GM21528 (cell line): Measurements from ENCODE around the gene MTG1.

Experiments used
- ATAC-seq: cut with Tn5 transposase; IDR thresholded peaks from one replicate; pipeline ENCODE4 v1.9.1; 2021; ENCODE audit warnings: mild to moderate bottlenecking, moderate library complexity; ENCODE audit not compliant: unreplicated experiment, low FRiP score

The MTG1 gene

GRCh38 chr10:133445751-133446708 is 52.1 kb downstream of the MTG1 start:
- ATAC-seq: no peak

- no peak for ATAC-seq
Observed at GRCh38 chr10:133446979-133447378, 53.0 kb downstream of the MTG1 start.

GRCh38 chr10:133448120-133448519 is 54.2 kb downstream of the MTG1 start:
- ATAC-seq: no peak

GRCh38 chr10:133451346-133451745 is 57.4 kb downstream of the MTG1 start:
- no peak for ATAC-seq

GRCh38 chr10:133452453-133452852 is 58.5 kb downstream of the MTG1 start:
- no peak for ATAC-seq

- ATAC-seq: no peak
Observed at GRCh38 chr10:133453516-133454203, 59.7 kb downstream of the MTG1 start, which contains the start of gene SCART1. Gene SCART1 (plus strand): TSS chr10:133453945. CDS start chr10:133453998, 53 bp downstream.

GRCh38 chr10:133454204-133454893 is 60.4 kb downstream of the MTG1 start:
- ATAC-seq: no peak

GRCh38 chr10:133455196-133455595 is 61.2 kb downstream of the MTG1 start:
- ATAC-seq: no peak

- no peak for ATAC-seq
Observed at GRCh38 chr10:133455611-133456031, 61.7 kb downstream of the MTG1 start.

- ATAC-seq: no peak
Observed at GRCh38 chr10:133456041-133456951, 62.3 kb downstream of the MTG1 start.

GRCh38 chr10:133457100-133457841 is 63.3 kb downstream of the MTG1 start:
- ATAC-seq: no peak

- no peak for ATAC-seq
Observed at GRCh38 chr10:133458021-133458709, 64.2 kb downstream of the MTG1 start.

- ATAC-seq: no peak
Observed at GRCh38 chr10:133458710-133459453, 64.9 kb downstream of the MTG1 start.

- no peak for ATAC-seq
Observed at GRCh38 chr10:133459454-133460207, 65.7 kb downstream of the MTG1 start.

GRCh38 chr10:133460208-133460769 is 66.3 kb downstream of the MTG1 start:
- ATAC-seq: no peak

GRCh38 chr10:133461027-133461426 is 67.1 kb downstream of the MTG1 start:
- ATAC-seq: no peak

- no peak for ATAC-seq
Observed at GRCh38 chr10:133461841-133462240, 67.9 kb downstream of the MTG1 start.
